Keratinocyte (primary cell): ENCODE data around the gene ENPP6. TPM values are rescaled to one million over a fixed set of nuclear protein-coding genes. Genes with fewer than 3 reads are reported as not detected.

Source experiments
- DNase-seq: peaks from one replicate; pipeline ENCODE4 v3.0.0-alpha.2; 2011; ENCODE audit warnings: low read depth, missing footprints, low spot score
- FAIRE-seq: peaks from 2 replicates; lab custom pipeline; 2011; peaks lifted over from hg19 to GRCh38; lab: Jason Lieb, UNC
- H2AFZ ChIP-seq: 2 replicates; pipeline ENCODE4 v1.6.0; 2012; ENCODE audit warnings: low read length, control low read depth, inconsistent platforms; ENCODE audit not compliant: control insufficient read depth
- H3K27ac ChIP-seq: 2 replicates; pipeline ENCODE4 v1.5.1; 2011; ENCODE audit warnings: low read length; ENCODE audit not compliant: control insufficient read depth, insufficient read depth
- H3K27me3 ChIP-seq: 3 replicates; pipeline ENCODE4 v1.6.0; 2011; ENCODE audit warnings: low read length; ENCODE audit not compliant: control insufficient read depth, insufficient read depth; ENCODE audit errors: extremely low read depth
- H3K36me3 ChIP-seq, 2 experiments: 2 replicates in 1 of 2; 3 replicates in 1 of 2; pipeline ENCODE4 v1.5.1; 2011; ENCODE audit warnings: low read length in 2 of 2, mild to moderate bottlenecking in 1 of 2; ENCODE audit not compliant: control insufficient read depth in 2 of 2, insufficient read depth in 2 of 2; ENCODE audit errors: extremely low read depth in 1 of 2
- H3K4me1 ChIP-seq: 3 replicates; pipeline ENCODE4 v1.5.1; 2011; ENCODE audit warnings: low read length; ENCODE audit not compliant: control insufficient read depth, insufficient read depth; ENCODE audit errors: extremely low read depth
- H3K4me2 ChIP-seq: 3 replicates; pipeline ENCODE4 v1.6.0; 2011; ENCODE audit warnings: low read depth, low read length; ENCODE audit not compliant: control insufficient read depth, insufficient read depth; ENCODE audit errors: extremely low read depth
- H3K4me3 ChIP-seq, 3 experiments: fragments of 200-600 bp in 1 of 3; sonication (generic) in 1 of 3; 2 replicates in 2 of 3; 3 replicates in 1 of 3; pipeline ENCODE4 v1.5.1; 2011 to 2016; ENCODE audit warnings: low read length in 3 of 3, mild to moderate bottlenecking in 3 of 3, control low read depth in 2 of 3, inconsistent platforms in 1 of 3, low read depth in 1 of 3, mixed read lengths in 1 of 3, mixed run types in 1 of 3, moderate library complexity in 1 of 3; ENCODE audit not compliant: control insufficient read depth in 2 of 3, insufficient read depth in 2 of 3; ENCODE audit errors: extremely low read depth in 1 of 3
- H3K79me2 ChIP-seq: 2 replicates; pipeline ENCODE4 v1.6.0; 2012; ENCODE audit warnings: low read length; ENCODE audit not compliant: control insufficient read depth, insufficient read depth
- H3K9ac ChIP-seq: 3 replicates; pipeline ENCODE4 v1.6.0; 2011; ENCODE audit warnings: low read length; ENCODE audit not compliant: control insufficient read depth, insufficient read depth; ENCODE audit errors: extremely low read depth
- H3K9me1 ChIP-seq: 3 replicates; pipeline ENCODE4 v1.6.0; 2011; ENCODE audit warnings: low read length; ENCODE audit not compliant: control insufficient read depth, insufficient read depth; ENCODE audit errors: extremely low read depth
- H3K9me3 ChIP-seq: 2 replicates; pipeline ENCODE4 v1.5.1; 2012; ENCODE audit warnings: low read depth, low read length; ENCODE audit not compliant: control insufficient read depth
- H4K20me1 ChIP-seq: 3 replicates; pipeline ENCODE4 v1.6.0; 2011; ENCODE audit warnings: low read length; ENCODE audit not compliant: control insufficient read depth, insufficient read depth; ENCODE audit errors: extremely low read depth
- CTCF ChIP-seq, 3 experiments: IDR thresholded peaks in 1 of 3; conservative IDR thresholded peaks in 1 of 3; optimal IDR thresholded peaks in 1 of 3; 2 replicates in 2 of 3; 3 replicates in 1 of 3; pipeline versions ENCODE3 to v1.5.1; 2011; ENCODE audit warnings: low read length in 3 of 3, mild to moderate bottlenecking in 3 of 3, moderate library complexity in 2 of 3, control low read depth in 1 of 3, inconsistent platforms in 1 of 3; ENCODE audit not compliant: insufficient read depth in 2 of 3; ENCODE audit errors: extremely low read depth in 1 of 3
- EZH2 ChIP-seq: IDR thresholded peaks from one replicate; pipeline ENCODE4 v1.6.1; 2012; ENCODE audit warnings: inconsistent platforms, mild to moderate bottlenecking, low read length, moderate library complexity
- dilution Hi-C: fragments of 300-500 bp; cut with MboI; formaldehyde crosslinking; loops from one replicate; pipeline ENCODE4 v1.7.0; 2020; ENCODE audit warnings: low sequenced_read_pairs; ENCODE audit not compliant: extremely low pct_ligation_motif_present
- polyA plus RNA-seq, 5 experiments: library from polyadenylated mRNA; depleted of rRNA in 3 of 5; stranded (reverse) in 3 of 5; stranded (forward) in 1 of 5; unstranded in 1 of 5; fragments of >200 nt; gene quantifications; 1 replicate in 1 of 5; 2 replicates in 3 of 5; 3 replicates in 1 of 5; pipeline versions ENCODE4 v1.2.1 to v1.2.3, GENCODE V29; 2011 to 2012; ENCODE audit warnings: missing spikeins in 2 of 5, low read depth in 1 of 5, low replicate concordance in 1 of 5

ENPP6 gene
- polyA plus RNA-seq, 1 donor (not counting 4 experiments of a cell fraction or from before 2014, with no cell fraction given): not detected

GRCh38 chr4:184145596-184145995 lies 72.1 kb downstream of the ENPP6 start:
- DNase-seq (no peak), FAIRE-seq (no peak)
- TF ChIP-seq EZH2 (no peak), CTCF (optimal IDR thresholded peaks at IDR 0.05 in 1 of 3, IDR thresholded peaks at IDR 0.05 in 1 of 3, conservative IDR thresholded peaks at IDR 0.05 in 1 of 3; ENCODE audit: extremely low read depth in 1 of 3, insufficient read depth in 2 of 3, low read length in 3 of 3) (no peak)
- no peak overlapping the region for H3K27ac ChIP-seq
- H3K9me3 ChIP-seq: no peaks in the 10 kb centered on the region
- H3K36me3 ChIP-seq: no peaks in the 10 kb centered on the region
- no peaks in the 10 kb centered on the region for H3K27me3 ChIP-seq
- no peaks in the 10 kb centered on the region for H3K4me1 ChIP-seq
- H3K4me2 ChIP-seq: no peak overlapping the region
- H3K9ac ChIP-seq: no peak overlapping the region
- no peaks in the 10 kb centered on the region for H3K9me1 ChIP-seq
- H4K20me1 ChIP-seq: no peaks in the 10 kb centered on the region
- dilution Hi-C loops: no loop called here
- no peaks in the 10 kb centered on the region for H3K79me2 ChIP-seq
- H3K4me3 ChIP-seq: no peak overlapping the region
- H2AFZ ChIP-seq: no peak overlapping the region

GRCh38 chr4:184143770-184144564 lies 73.7 kb downstream of the ENPP6 start:
- Histone ChIP-seq H3K9me1 (no peaks in the 10 kb centered on the region), H3K4me1 (no peaks in the 10 kb centered on the region), H4K20me1 (no peaks in the 10 kb centered on the region), H3K4me3 (no peak overlapping the region), H2AFZ (no peak overlapping the region), H3K27ac (no peak overlapping the region), H3K27me3 (no peaks in the 10 kb centered on the region), H3K9me3 (no peaks in the 10 kb centered on the region), H3K4me2 (no peak overlapping the region), H3K79me2 (no peaks in the 10 kb centered on the region), H3K9ac (no peak overlapping the region), H3K36me3 (no peaks in the 10 kb centered on the region)
- TF ChIP-seq CTCF (optimal IDR thresholded peaks at IDR 0.05 in 1 of 3, IDR thresholded peaks at IDR 0.05 in 1 of 3, conservative IDR thresholded peaks at IDR 0.05 in 1 of 3; ENCODE audit: extremely low read depth in 1 of 3, insufficient read depth in 2 of 3, low read length in 3 of 3) (peak in 1 of 3 experiments; percentile 15), EZH2 (no peak)
- DNase-seq: no peak
- no peak for FAIRE-seq
- dilution Hi-C loops: no loop called here
